ENCODE results near the gene CA10. TPM values are rescaled to one million over a fixed set of nuclear protein-coding genes. Genes with fewer than 3 reads are reported as not detected.

Gene CA10
- total RNA-seq, 1 experiment from 2014 or later = not detected

DNA sequence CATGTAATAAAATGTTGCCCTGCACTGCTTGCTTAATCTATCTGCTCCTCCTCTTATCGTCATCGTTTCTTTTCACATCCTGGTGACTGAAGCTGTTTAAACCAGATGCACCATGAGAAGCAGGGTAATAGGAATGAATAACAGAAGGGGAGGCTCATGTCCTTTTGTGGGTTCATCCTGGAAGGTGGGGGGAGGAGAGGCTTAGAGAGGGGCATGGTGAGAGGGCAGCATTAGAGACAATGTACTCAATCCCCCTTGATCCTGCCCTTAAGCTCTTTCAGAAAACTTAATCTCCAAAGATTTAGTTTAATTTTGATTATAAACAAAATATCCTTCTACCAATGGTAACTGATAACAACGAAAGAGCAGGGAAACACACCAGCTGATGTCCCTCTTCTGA lies 248.5 kb downstream of the CA10 start:
- Histone ChIP-seq H3K36me3 (ENCODE audit: insufficient read depth, low read length, poor library complexity, severe bottlenecking) (no peaks in the 10 kb centered on the region), H3K9me3 (ENCODE audit: low read depth, low read length, poor library complexity, severe bottlenecking) (no peaks in the 10 kb centered on the region), H3K27ac (ENCODE audit: low read depth, low read length, poor library complexity, severe bottlenecking) (no peak overlapping the region), H3K27me3 (replicated peaks; ENCODE audit: insufficient read depth, low read depth, low read length, poor library complexity) (no peaks in the 10 kb centered on the region), H3K4me3 (ENCODE audit: low read depth, low read length, poor library complexity, severe bottlenecking) (no peak overlapping the region), H3K4me1 (ENCODE audit: insufficient read depth, low read length, poor library complexity, severe bottlenecking) (no peaks in the 10 kb centered on the region)
- DNase-seq (ENCODE audit: low spot score) = no peak
- intact Hi-C loops (cut with micrococcal nuclease; ENCODE audit: unreplicated experiment) = no loop called here
- no TSS peak for BruUV-seq (replicated peaks)
- CTCF ChIA-PET = no interaction called here
- POLR2A ChIA-PET (ENCODE audit: low non-redundant PET) = no interaction called here
- TF ChIP-seq, protein P1, sequence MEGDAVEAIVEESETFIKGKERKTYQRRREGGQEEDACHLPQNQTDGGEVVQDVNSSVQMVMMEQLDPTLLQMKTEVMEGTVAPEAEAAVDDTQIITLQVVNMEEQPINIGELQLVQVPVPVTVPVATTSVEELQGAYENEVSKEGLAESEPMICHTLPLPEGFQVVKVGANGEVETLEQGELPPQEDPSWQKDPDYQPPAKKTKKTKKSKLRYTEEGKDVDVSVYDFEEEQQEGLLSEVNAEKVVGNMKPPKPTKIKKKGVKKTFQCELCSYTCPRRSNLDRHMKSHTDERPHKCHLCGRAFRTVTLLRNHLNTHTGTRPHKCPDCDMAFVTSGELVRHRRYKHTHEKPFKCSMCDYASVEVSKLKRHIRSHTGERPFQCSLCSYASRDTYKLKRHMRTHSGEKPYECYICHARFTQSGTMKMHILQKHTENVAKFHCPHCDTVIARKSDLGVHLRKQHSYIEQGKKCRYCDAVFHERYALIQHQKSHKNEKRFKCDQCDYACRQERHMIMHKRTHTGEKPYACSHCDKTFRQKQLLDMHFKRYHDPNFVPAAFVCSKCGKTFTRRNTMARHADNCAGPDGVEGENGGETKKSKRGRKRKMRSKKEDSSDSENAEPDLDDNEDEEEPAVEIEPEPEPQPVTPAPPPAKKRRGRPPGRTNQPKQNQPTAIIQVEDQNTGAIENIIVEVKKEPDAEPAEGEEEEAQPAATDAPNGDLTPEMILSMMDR (conservative IDR thresholded peaks at IDR 0.05; ENCODE audit: low read depth, low read length) = no peak
- TF ChIP-seq EZH2 (IDR thresholded peaks at IDR 0.05; ENCODE audit: borderline replicate concordance, low read depth, low read length, poor library complexity, severe bottlenecking) = no peak

DNA sequence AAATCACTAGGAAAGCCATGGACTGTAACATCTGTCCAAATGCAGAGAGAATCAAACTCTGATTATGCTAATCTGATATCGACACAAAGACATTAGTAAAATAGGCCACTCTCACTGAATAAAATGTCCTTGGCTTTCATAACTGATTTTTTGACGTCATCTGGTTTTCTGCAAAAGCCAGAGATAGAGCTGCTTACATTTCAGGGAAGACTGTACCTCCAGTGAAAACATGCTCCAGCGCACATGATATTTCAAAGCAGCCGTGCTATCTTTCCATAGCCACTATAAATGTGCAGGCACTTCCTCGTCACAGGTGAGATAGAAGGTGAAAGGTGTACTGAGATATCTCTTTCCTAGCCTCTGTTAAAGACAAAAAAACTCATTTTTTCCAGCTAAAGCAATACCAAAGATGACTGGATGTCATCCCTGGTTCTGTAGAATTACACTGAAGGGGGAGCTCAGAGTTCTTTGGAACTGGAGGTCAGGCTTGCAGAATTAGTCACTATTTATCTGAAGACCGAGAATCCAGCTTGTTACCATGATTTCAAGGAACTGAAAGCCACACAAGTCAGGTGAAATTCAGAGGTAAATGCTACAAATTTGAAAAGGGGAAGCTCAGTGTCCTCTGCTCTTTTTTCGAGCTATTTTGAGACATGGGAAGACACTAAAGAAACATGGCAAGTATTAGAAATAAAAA lies 249.5 kb downstream of the CA10 start:
- Histone ChIP-seq H3K4me1 (ENCODE audit: insufficient read depth, low read length, poor library complexity, severe bottlenecking) (no peaks in the 10 kb centered on the region), H3K9me3 (ENCODE audit: low read depth, low read length, poor library complexity, severe bottlenecking) (no peaks in the 10 kb centered on the region), H3K27me3 (replicated peaks; ENCODE audit: insufficient read depth, low read depth, low read length, poor library complexity) (no peaks in the 10 kb centered on the region), H3K27ac (ENCODE audit: low read depth, low read length, poor library complexity, severe bottlenecking) (no peak overlapping the region), H3K36me3 (ENCODE audit: insufficient read depth, low read length, poor library complexity, severe bottlenecking) (no peaks in the 10 kb centered on the region), H3K4me3 (ENCODE audit: low read depth, low read length, poor library complexity, severe bottlenecking) (no peak overlapping the region)
- intact Hi-C loops (cut with micrococcal nuclease; ENCODE audit: unreplicated experiment) = no loop called here
- BruUV-seq (replicated peaks) = no TSS peak
- ChIA-PET CTCF (no interaction called here), POLR2A (ENCODE audit: low non-redundant PET) (no interaction called here)
- DNase-seq (ENCODE audit: low spot score) = no peak
- TF ChIP-seq EZH2 (IDR thresholded peaks at IDR 0.05; ENCODE audit: borderline replicate concordance, low read depth, low read length, poor library complexity, severe bottlenecking) = no peak
- TF ChIP-seq, protein P1 (conservative IDR thresholded peaks at IDR 0.05; ENCODE audit: low read depth, low read length) = no peak

DNA sequence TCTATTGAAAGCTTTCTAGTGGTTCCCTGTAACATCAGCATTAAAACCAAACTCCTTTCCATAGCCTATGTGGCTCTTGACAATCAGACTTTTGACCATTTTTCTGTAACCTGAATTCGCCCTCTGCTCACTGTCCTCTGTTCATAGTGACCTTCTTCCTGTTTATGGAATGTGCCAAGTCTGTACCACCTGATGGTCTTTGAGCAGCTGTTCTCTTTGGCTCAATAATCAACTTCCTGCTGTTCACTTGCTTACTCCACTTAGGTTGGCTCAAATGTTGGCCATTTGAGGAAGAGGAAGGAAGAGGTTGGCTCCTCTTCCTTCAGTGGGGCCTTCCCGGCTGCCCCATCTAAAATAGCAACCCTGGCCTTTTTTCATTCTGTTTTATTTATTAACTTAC lies 251.5 kb downstream of the CA10 start:
- Histone ChIP-seq H3K9me3 (ENCODE audit: low read depth, low read length, poor library complexity, severe bottlenecking) (no peaks in the 10 kb centered on the region), H3K27me3 (replicated peaks; ENCODE audit: insufficient read depth, low read depth, low read length, poor library complexity) (no peaks in the 10 kb centered on the region), H3K27ac (ENCODE audit: low read depth, low read length, poor library complexity, severe bottlenecking) (no peak overlapping the region), H3K36me3 (ENCODE audit: insufficient read depth, low read length, poor library complexity, severe bottlenecking) (no peaks in the 10 kb centered on the region), H3K4me3 (ENCODE audit: low read depth, low read length, poor library complexity, severe bottlenecking) (no peak overlapping the region), H3K4me1 (ENCODE audit: insufficient read depth, low read length, poor library complexity, severe bottlenecking) (no peaks in the 10 kb centered on the region)
- CTCF ChIA-PET = no interaction called here
- intact Hi-C loops (cut with micrococcal nuclease; ENCODE audit: unreplicated experiment) = no loop called here
- no peak for TF ChIP-seq EZH2 (IDR thresholded peaks at IDR 0.05; ENCODE audit: borderline replicate concordance, low read depth, low read length, poor library complexity, severe bottlenecking)
- TF ChIP-seq, protein P1 (conservative IDR thresholded peaks at IDR 0.05; ENCODE audit: low read depth, low read length) = no peak
- POLR2A ChIA-PET (ENCODE audit: low non-redundant PET) = no interaction called here
- DNase-seq (ENCODE audit: low spot score) = no peak
- BruUV-seq (replicated peaks) = no TSS peak

All from A673 (cell line).